H9 (cell line): ENCODE measurements around the gene TDP1. TPM values are rescaled to one million over a fixed set of nuclear protein-coding genes. Genes with fewer than 3 reads are reported as not detected.

Experiments
- DNase-seq: peaks from one replicate; pipeline ENCODE4 v3.0.0-alpha.2; 2017
- H2AFZ ChIP-seq: one replicate; pipeline ENCODE4 v1.6.1; 2013; ENCODE audit warnings: mild to moderate bottlenecking, low read length, control low read depth, moderate library complexity
- H2AK5ac ChIP-seq: 2 replicates; pipeline ENCODE4 v1.6.1; 2013; ENCODE audit warnings: low read length, control low read depth, mixed read lengths; ENCODE audit not compliant: insufficient read length
- H2BK120ac ChIP-seq: one replicate; pipeline ENCODE4 v1.6.1; 2013; ENCODE audit warnings: low read depth, mild to moderate bottlenecking, low read length, control low read depth, inconsistent platforms; ENCODE audit not compliant: poor library complexity, severe bottlenecking
- H2BK12ac ChIP-seq: 2 replicates; pipeline ENCODE4 v1.6.1; 2013; ENCODE audit warnings: low read length, control low read depth, mixed read lengths, low read depth; ENCODE audit not compliant: insufficient read length
- H2BK15ac ChIP-seq: 2 replicates; pipeline ENCODE4 v1.6.1; 2013; ENCODE audit warnings: low read depth, low read length, control low read depth
- H2BK20ac ChIP-seq: one replicate; pipeline ENCODE4 v1.6.1; 2013; ENCODE audit warnings: low read depth, mild to moderate bottlenecking, low read length, control low read depth, inconsistent platforms; ENCODE audit not compliant: poor library complexity, severe bottlenecking
- H2BK5ac ChIP-seq: 2 replicates; pipeline ENCODE4 v1.6.1; 2013; ENCODE audit warnings: low read length, control low read depth, mixed read lengths; ENCODE audit not compliant: insufficient read length
- H3K14ac ChIP-seq: 2 replicates; pipeline ENCODE4 v1.6.1; 2013; ENCODE audit warnings: low read length, control low read depth; ENCODE audit not compliant: insufficient read depth
- H3K18ac ChIP-seq: 2 replicates; pipeline ENCODE4 v1.6.1; 2013; ENCODE audit warnings: low read depth, mild to moderate bottlenecking, mixed read lengths, low read length, control low read depth; ENCODE audit not compliant: insufficient read length
- H3K23ac ChIP-seq: 2 replicates; pipeline ENCODE4 v1.6.1; 2013; ENCODE audit warnings: low read length, control low read depth, mixed read lengths, low read depth; ENCODE audit not compliant: insufficient read length
- H3K23me2 ChIP-seq: 2 replicates; pipeline ENCODE4 v1.6.1; 2013; ENCODE audit warnings: low read depth, mild to moderate bottlenecking, mixed read lengths, low read length, control low read depth; ENCODE audit not compliant: insufficient read length, poor library complexity, severe bottlenecking
- H3K27ac ChIP-seq: 2 replicates; pipeline ENCODE4 v1.5.1; 2013; ENCODE audit warnings: low read length, control low read depth, mixed read lengths, low read depth; ENCODE audit not compliant: insufficient read length
- H3K27me3 ChIP-seq: 2 replicates; pipeline ENCODE4 v1.6.1; 2013; ENCODE audit warnings: low read length, control low read depth, inconsistent platforms; ENCODE audit not compliant: insufficient read depth
- H3K4ac ChIP-seq: 2 replicates; pipeline ENCODE4 v1.6.1; 2013; ENCODE audit warnings: low read depth, mild to moderate bottlenecking, control low read depth, inconsistent platforms, low read length, moderate library complexity
- H3K4me1 ChIP-seq: 2 replicates; pipeline ENCODE4 v1.6.1; 2013; ENCODE audit warnings: low read length, control low read depth, inconsistent platforms; ENCODE audit not compliant: insufficient read depth
- H3K4me2 ChIP-seq: 2 replicates; pipeline ENCODE4 v1.6.1; 2013; ENCODE audit warnings: low read length, control low read depth, mixed read lengths; ENCODE audit not compliant: insufficient read length, insufficient read depth
- H3K56ac ChIP-seq: 2 replicates; pipeline ENCODE4 v1.6.1; 2013; ENCODE audit warnings: low read depth, mild to moderate bottlenecking, mixed read lengths, low read length, control low read depth; ENCODE audit not compliant: insufficient read length
- H3K79me1 ChIP-seq: 2 replicates; pipeline ENCODE4 v1.6.1; 2013; ENCODE audit warnings: low read depth, mild to moderate bottlenecking, moderate library complexity, low read length, control low read depth, inconsistent platforms; ENCODE audit not compliant: insufficient read depth, poor library complexity, severe bottlenecking
- H3K79me2 ChIP-seq: 2 replicates; pipeline ENCODE4 v1.6.1; 2013; ENCODE audit warnings: low read length, control low read depth, inconsistent platforms; ENCODE audit not compliant: insufficient read depth
- H3K9ac ChIP-seq: 2 replicates; pipeline ENCODE4 v1.6.1; 2013; ENCODE audit warnings: low read length, control low read depth, mixed read lengths; ENCODE audit not compliant: insufficient read length; ENCODE audit errors: extremely low read depth
- H3K9me3 ChIP-seq: one replicate; pipeline ENCODE4 v1.6.1; 2013; ENCODE audit warnings: low read depth, low read length, inconsistent platforms; ENCODE audit not compliant: control insufficient read depth
- H3T11ph ChIP-seq: one replicate; pipeline ENCODE4 v1.6.1; 2013; ENCODE audit warnings: mild to moderate bottlenecking, low read length, control low read depth, inconsistent platforms
- H4K20me1 ChIP-seq: one replicate; pipeline ENCODE4 v1.6.1; 2013; ENCODE audit not compliant: control insufficient read depth, insufficient read length, insufficient read depth
- H4K5ac ChIP-seq: 2 replicates; pipeline ENCODE4 v1.6.1; 2013; ENCODE audit warnings: low read depth, mild to moderate bottlenecking, mixed read lengths, low read length, control low read depth; ENCODE audit not compliant: insufficient read length
- H4K8ac ChIP-seq: replicated peaks from 2 replicates; pipeline ENCODE4 v1.6.1; 2013; ENCODE audit warnings: low read length, control low read depth, mixed read lengths, low read depth; ENCODE audit not compliant: insufficient read length
- H4K91ac ChIP-seq: 2 replicates; pipeline ENCODE4 v1.6.1; 2013; ENCODE audit warnings: low read depth, mild to moderate bottlenecking, moderate library complexity, mixed read lengths, low read length, control low read depth; ENCODE audit not compliant: insufficient read length
- H3K27ac Mint-ChIP-seq, 3 experiments: 2 replicates in 2 of 3; 3 replicates in 1 of 3; pipeline ENCODE4 v1.8.0; 2020 to 2021; ENCODE audit warnings: mixed read lengths in 3 of 3, mild to moderate bottlenecking in 1 of 3, moderate library complexity in 1 of 3
- H3K27me3 Mint-ChIP-seq: 2 replicates; pipeline ENCODE4 v1.8.0; 2021; ENCODE audit warnings: low read depth, mild to moderate bottlenecking, moderate library complexity, mixed read lengths
- H3K36me3 Mint-ChIP-seq, 3 experiments: 2 replicates in 2 of 3; 3 replicates in 1 of 3; pipeline ENCODE4 v1.8.0; 2020 to 2021; ENCODE audit warnings: low read depth in 3 of 3, mixed read lengths in 3 of 3; ENCODE audit not compliant: insufficient read depth in 1 of 3
- H3K4me1 Mint-ChIP-seq, 2 experiments: 2 replicates each; pipeline ENCODE4 v1.8.0; 2020; ENCODE audit warnings: mixed read lengths in 2 of 2
- H3K4me3 Mint-ChIP-seq, 2 experiments: 2 replicates in 1 of 2; 3 replicates in 1 of 2; pipeline ENCODE4 v1.8.0; 2020 to 2021; ENCODE audit warnings: mild to moderate bottlenecking in 2 of 2, mixed read lengths in 2 of 2, moderate library complexity in 1 of 2
- H3K9me3 Mint-ChIP-seq, 2 experiments: 2 replicates in 1 of 2; 3 replicates in 1 of 2; pipeline ENCODE4 v1.8.0; 2020; ENCODE audit warnings: mild to moderate bottlenecking in 2 of 2, mixed read lengths in 2 of 2, moderate library complexity in 1 of 2
- CTCF ChIP-seq: fragments of 200-600 bp; sonication (generic); conservative IDR thresholded peaks from 3 replicates; pipeline ENCODE4 v1.8.0; 2021; ENCODE audit warnings: antibody characterized with exemption, mild to moderate bottlenecking
- WGBS: extraction: QIAGEN DNeasy Blood & Tissue Kit; methylation state at CpG from one replicate; pipeline ENCODE4 v1.1.7; 2013; ENCODE audit warnings: missing lambda C conversion rate, low lambda C conversion rate, mixed read lengths; ENCODE audit not compliant: insufficient read length; ENCODE audit errors: extremely low coverage; 5-methylcytosine and 5-hydroxymethylcytosine counted together
- total RNA-seq: library from RNA; stranded (reverse); gene quantifications from 2 replicates; pipeline ENCODE4 v1.2.1, GENCODE V29; 2021

TDP1 gene
- total RNA-seq, 1 experiment from 2014 or later: 53.4 TPM

DNA sequence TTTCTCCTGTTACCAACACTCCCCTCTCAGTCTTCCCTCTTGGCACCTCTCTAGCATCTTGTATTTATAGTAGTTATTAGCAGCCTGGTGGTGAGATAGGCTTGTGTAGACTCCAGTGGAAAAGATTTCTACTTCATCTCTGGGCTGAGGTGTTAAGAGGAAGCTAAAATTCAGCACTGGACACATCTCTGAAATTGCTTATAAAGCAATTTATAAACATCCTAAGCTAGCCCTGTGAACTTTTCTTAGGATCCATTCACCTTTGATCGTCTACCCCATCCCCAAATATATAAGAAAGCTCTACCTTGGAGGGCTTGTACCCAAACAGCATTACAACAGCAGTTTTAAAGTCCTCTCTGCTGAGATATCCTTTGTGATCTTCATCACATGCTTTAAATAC is 2.1 kb upstream of the TDP1 start:
- TF ChIP-seq CTCF: no peak
- Histone ChIP-seq H3K56ac (no peak overlapping the region), H3K18ac (no peak overlapping the region), H2BK5ac (no peak overlapping the region), H2BK15ac (no peak overlapping the region), H3K4ac (no peak overlapping the region), H3K14ac (no peak overlapping the region), H2BK120ac (no peak overlapping the region), H3K23ac (no peak overlapping the region), H2BK12ac (no peak overlapping the region), H3K23me2 (peaks cover 19% of the 10 kb centered on the region), H3K79me1 (peaks cover 3% of the 10 kb centered on the region), H2AK5ac (no peak overlapping the region), H3T11ph (no peak overlapping the region), H2AFZ (no peak overlapping the region), H4K5ac (no peak overlapping the region), H3K27me3 (no peaks in the 10 kb centered on the region), H4K8ac (no peak overlapping the region), H3K9ac (no peak overlapping the region), H4K20me1 (no peaks in the 10 kb centered on the region), H4K91ac (no peak overlapping the region), H3K4me1 (peaks cover 3% of the 10 kb centered on the region; the same call in 1 of the 2 replicates), H2BK20ac (no peak overlapping the region), H3K9me3 (no peaks in the 10 kb centered on the region), H3K4me2 (peak overlapping the region; percentile 88), H3K79me2 (no peaks in the 10 kb centered on the region), H3K27ac (no peak overlapping the region)
- Mint-ChIP-seq H3K9me3 (peaks cover 0 to 2% of the 10 kb centered on the region in 2 experiments; a peak in 2 of 5 replicates), H3K4me1 (peaks cover 30 to 31% of the 10 kb centered on the region in 2 experiments), H3K36me3 (peaks cover 21 to 44% (median 35%) of the 10 kb centered on the region in 3 experiments), H3K27ac (peak overlapping the region in 1 of 3 experiments; percentile 44; a peak in 1 of 7 replicates), H3K4me3 (peak overlapping the region; percentile 94 to 96), H3K27me3 (no peaks in the 10 kb centered on the region; the same call in 1 of the 2 replicates)
- no CpG with 5 or more reads among the region's 1 CpG for WGBS
- DNase-seq: no peak
